Activated T-helper 1 cell treated with anti-CD3 and anti-CD28 coated beads, Interleukin-12 subunit alpha, Interleukin-12 subunit beta, Interleukin-2, Interleukin-4 antibody, amounts not matched to agents 30 ng/mL and 10 ng/mL and 1 ng/mL, durations not matched to agents 14 hours and 24 hours and 36 hours (primary cell): ENCODE measurements around the gene ISCA2. TPM values are rescaled to one million over a fixed set of nuclear protein-coding genes. Genes with fewer than 3 reads are reported as not detected.
"Not testable (repeated sequence)": the region's sequence is repeated elsewhere in the genome, so short reads cannot be mapped to it uniquely, and the experiment has no call there.

ENCODE experiments used
- DNase-seq: peaks from one replicate; pipeline ENCODE4 v3.0.0; 2021; ENCODE audit warnings: low spot score
- H3K27ac Mint-ChIP-seq: one replicate; pipeline ENCODE4 v1.8.0; 2021; ENCODE audit warnings: mild to moderate bottlenecking, mixed read lengths
- H3K27me3 Mint-ChIP-seq: one replicate; pipeline ENCODE4 v1.8.0; 2022; ENCODE audit warnings: mild to moderate bottlenecking, moderate library complexity, mixed read lengths; ENCODE audit not compliant: insufficient read depth
- H3K36me3 Mint-ChIP-seq: one replicate; pipeline ENCODE4 v1.8.0; 2021; ENCODE audit warnings: low read depth, mixed read lengths
- H3K4me1 Mint-ChIP-seq: one replicate; pipeline ENCODE4 v1.8.0; 2021; ENCODE audit warnings: low read depth, mixed read lengths
- H3K4me3 Mint-ChIP-seq: one replicate; pipeline ENCODE4 v1.8.0; 2021; ENCODE audit warnings: mild to moderate bottlenecking, moderate library complexity, mixed read lengths
- H3K9me3 Mint-ChIP-seq: one replicate; pipeline ENCODE4 v1.8.0; 2021; ENCODE audit warnings: mixed read lengths
- intact Hi-C: fragments of 100-400 bp; cut with micrococcal nuclease; formaldehyde crosslinking; loops from one replicate; pipeline ENCODE4 v1.15.1; 2024
- total RNA-seq: library from RNA; stranded (reverse); gene quantifications from 2 replicates; pipeline ENCODE4 v1.2.3, GENCODE V29; 2022

The ISCA2 gene, protein sequence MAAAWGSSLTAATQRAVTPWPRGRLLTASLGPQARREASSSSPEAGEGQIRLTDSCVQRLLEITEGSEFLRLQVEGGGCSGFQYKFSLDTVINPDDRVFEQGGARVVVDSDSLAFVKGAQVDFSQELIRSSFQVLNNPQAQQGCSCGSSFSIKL
- 18.8 and 20.2 TPM in 2 replicates for total RNA-seq

DNA sequence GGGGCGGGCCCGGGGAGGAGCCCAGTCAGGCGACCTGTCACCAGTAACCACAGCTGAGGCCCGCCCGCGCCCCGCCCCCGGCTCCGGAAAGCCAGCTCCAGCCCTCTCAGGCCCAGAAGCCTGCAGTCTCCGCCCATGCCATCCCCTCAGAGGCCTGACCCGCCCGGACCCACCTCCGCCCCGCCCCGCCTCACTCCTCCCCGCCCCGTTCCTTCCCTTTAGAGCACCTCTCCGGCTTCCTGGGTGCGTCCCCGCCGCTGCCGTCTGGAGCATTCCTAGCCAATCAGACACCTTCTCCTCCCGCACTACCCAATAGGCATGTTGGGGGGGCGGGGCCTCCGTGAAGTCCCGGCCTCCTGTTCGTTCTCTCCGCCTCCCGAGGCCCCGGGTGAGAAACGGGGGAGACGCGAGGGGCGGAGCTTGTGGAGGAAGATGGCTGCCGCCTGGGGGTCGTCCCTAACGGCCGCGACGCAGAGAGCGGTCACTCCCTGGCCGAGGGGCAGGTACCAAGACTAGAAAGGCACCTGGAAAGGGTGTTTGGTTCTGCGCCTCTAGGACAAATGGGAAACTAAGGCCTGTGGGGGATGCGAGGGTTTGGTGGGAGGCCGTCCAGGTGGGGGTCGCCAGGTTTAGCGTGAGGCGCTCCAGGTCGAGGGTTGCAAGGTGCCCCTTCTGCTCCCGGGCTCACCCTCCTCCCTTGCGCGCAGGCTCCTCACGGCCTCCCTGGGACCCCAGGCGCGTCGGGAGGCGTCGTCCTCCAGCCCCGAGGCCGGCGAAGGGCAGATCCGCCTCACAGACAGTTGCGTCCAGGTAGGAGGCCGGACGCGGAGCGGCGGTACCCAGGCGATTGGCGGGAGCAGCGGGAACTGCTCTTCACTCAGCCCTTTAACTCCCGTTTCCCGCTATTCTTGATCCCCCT lies at the start of gene ISCA2:
TSS of gene ISCA2 (plus strand) at position 423 of the 919 bp plus-strand sequence. CDS start at position 433, 10 bp downstream.
- no peaks in the 10 kb centered on the region for H3K27me3 Mint-ChIP-seq

DNA sequence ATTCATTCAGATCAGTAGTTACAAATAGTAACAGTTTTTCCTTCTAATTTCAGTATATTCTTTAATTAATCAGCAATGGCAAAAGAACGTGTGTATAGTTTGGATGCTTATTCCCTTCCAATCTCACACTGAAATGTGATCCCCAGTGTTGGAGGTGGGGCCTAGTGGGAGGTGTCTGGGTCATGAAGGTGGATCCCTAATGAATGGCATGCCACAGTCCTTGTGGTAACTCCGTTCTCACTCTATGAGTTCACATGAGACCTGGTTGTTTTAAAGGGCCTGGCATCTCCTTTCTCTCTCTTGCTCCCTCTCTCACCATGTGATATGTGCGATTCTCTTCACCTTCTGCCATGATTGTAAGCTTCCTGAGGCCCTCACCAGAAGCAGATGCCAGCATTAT lies 48.7 kb upstream of the ISCA2 start:
- peaks cover 30% of the 10 kb centered on the region for H3K27me3 Mint-ChIP-seq
- H3K36me3 Mint-ChIP-seq: no peaks in the 10 kb centered on the region
- no peaks in the 10 kb centered on the region for H3K9me3 Mint-ChIP-seq
- H3K4me3 Mint-ChIP-seq: no peak overlapping the region
- no peak for DNase-seq
- H3K27ac Mint-ChIP-seq: no peak overlapping the region
- no peaks in the 10 kb centered on the region for H3K4me1 Mint-ChIP-seq
- intact Hi-C loops: no loop called here

More for the DNA sequence above, at the start of gene ISCA2:
- Mint-ChIP-seq H3K9me3 (no peaks in the 10 kb centered on the region), H3K27ac (peak within 1 kb of the TSS; percentile 87), H3K4me3 (no peak within 1 kb of the TSS), H3K36me3 (no peaks in the 10 kb centered on the region), H3K4me1 (peaks cover 24% of the 10 kb centered on the region)
- DNase-seq: peak; percentile 99
- intact Hi-C loops: loop anchor here (1.0 to 5.0 kb wide), 12 partner anchors 86 to 1356 kb away; partner anchors contain the start of genes ABCD4, ALDH6A1, AREL1 and EIF2B2

DNA sequence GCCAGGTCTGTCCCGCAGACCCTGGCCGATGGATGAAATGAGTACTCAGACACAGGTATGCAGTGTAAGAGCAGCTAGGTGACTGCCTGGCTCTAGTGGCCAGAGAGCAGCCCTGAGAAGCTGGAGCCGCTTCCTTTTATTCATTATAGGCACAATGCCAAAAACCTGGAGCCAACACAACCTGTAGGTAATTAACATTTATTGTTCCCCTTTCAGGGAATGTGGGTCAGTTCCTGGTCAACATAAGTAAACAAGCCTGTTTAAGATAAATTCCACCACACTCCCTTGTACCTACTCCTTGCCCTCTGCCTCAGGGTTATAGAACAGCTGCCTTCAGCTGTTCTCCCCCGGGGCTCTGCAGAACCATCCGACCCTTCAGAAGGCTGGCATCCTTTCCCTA lies 39.2 kb upstream of the ISCA2 start:
- intact Hi-C loops, H3K4me1 Mint-ChIP-seq, H3K9me3 Mint-ChIP-seq, H3K27ac Mint-ChIP-seq, H3K4me3 Mint-ChIP-seq, DNase-seq, H3K36me3 Mint-ChIP-seq: not testable (repeated sequence)
- peaks cover 25% of the 10 kb centered on the region for H3K27me3 Mint-ChIP-seq

DNA sequence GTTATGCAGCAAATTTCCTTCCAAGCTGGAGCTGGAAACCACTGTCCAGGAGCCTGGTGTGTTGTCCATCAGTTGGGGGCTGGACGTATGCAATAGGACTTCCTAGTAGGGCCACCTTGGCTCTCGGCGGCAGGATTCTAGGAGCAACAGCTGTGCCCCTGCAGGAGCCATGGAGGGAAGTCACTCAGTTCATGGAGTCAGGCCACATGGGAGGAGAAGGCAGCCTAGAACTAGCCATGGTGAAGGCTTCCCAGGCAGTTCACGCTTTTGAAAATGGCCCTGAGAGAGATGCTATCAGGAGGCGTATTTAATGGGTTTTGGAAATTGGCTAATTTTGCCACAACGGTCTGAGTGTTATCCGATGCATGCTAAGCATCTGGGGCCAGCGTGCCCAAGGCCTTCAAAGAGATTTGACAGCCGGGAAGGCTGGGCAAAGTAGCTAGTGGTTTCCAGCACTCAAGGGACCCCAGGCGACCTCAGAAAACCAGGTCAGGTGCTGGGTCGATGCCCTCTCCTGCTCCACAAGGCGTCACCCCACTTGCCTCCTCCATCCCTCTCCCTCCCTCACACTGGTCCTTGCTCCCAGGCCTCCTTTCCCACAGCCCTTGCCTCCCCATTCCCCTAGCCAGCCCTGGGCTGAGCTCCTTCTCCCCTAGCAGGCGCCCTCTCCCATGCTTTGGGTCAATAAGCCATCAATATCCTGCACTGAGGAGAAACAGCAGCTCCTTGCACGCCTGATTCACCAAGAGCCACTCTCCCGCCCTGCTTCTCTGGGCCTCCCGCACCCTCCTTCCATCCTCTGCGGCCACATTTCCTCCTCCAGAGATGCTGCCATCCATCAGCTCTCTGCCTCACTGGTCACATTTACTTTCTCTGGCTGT lies 36.6 kb upstream of the ISCA2 start:
- intact Hi-C loops: no loop called here
- H3K36me3 Mint-ChIP-seq: no peaks in the 10 kb centered on the region
- H3K27me3 Mint-ChIP-seq: peaks cover 7% of the 10 kb centered on the region
- H3K4me3 Mint-ChIP-seq: no peak overlapping the region
- no peaks in the 10 kb centered on the region for H3K4me1 Mint-ChIP-seq
- no peak overlapping the region for H3K27ac Mint-ChIP-seq
- no peaks in the 10 kb centered on the region for H3K9me3 Mint-ChIP-seq
- no peak for DNase-seq

DNA sequence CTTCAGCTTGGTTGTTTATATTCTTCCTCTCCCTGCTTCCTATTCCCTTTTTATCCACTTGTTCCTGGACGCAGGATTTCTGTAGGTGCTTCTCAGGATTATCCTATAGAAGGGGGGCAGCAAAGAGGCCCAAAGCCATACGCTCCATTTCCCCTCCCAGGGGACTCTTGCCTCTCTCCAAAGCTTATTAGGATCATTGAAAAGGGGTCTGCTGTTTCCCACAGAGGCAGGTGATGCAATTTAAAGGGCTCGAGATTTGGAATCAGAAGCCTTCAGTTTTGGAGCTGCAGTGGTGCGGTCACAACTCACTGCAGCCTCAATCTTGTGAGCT lies 36.0 kb upstream of the ISCA2 start:
- Mint-ChIP-seq H3K27ac (no peak overlapping the region), H3K36me3 (no peaks in the 10 kb centered on the region), H3K27me3 (peaks cover 7% of the 10 kb centered on the region), H3K9me3 (no peaks in the 10 kb centered on the region), H3K4me1 (no peaks in the 10 kb centered on the region), H3K4me3 (no peak overlapping the region)
- no peak for DNase-seq
- intact Hi-C loops: no loop called here

DNA sequence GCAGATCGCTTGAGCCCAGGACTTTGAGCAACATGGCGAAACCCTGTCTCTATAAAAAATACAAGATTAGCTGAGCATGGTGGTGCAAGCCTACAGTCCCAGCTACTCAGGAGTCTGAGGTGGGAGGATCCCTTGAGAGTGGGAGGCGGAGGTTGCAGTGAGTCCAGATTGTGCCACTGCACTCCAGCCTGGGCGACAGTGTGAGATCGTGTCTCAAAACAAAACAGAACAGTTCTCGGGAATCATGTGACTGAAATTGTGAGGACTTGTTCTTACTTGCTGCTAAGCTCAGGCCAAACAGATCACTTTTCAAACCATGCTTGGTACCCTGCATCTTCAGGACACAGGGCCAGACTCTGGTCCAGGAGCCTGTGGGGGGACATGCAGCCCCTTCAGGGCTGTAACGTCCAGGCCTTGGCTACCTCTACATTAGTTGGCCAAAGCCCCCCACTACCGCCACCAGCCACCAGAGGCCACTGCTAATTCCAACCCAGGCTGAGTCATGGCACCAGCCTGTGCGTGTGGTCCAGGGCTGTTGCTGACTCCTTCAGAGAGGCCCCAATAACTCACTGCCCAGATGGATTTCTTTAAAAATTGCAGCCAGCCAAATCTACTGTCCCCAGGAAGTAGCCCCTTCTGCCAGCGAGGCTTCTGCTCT lies 34.1 kb upstream of the ISCA2 start:
- no peaks in the 10 kb centered on the region for H3K36me3 Mint-ChIP-seq
- no peaks in the 10 kb centered on the region for H3K9me3 Mint-ChIP-seq
- no peak overlapping the region for H3K27ac Mint-ChIP-seq
- intact Hi-C loops: no loop called here
- H3K4me1 Mint-ChIP-seq: no peaks in the 10 kb centered on the region
- H3K27me3 Mint-ChIP-seq: no peaks in the 10 kb centered on the region
- DNase-seq: no peak
- no peak overlapping the region for H3K4me3 Mint-ChIP-seq

DNA sequence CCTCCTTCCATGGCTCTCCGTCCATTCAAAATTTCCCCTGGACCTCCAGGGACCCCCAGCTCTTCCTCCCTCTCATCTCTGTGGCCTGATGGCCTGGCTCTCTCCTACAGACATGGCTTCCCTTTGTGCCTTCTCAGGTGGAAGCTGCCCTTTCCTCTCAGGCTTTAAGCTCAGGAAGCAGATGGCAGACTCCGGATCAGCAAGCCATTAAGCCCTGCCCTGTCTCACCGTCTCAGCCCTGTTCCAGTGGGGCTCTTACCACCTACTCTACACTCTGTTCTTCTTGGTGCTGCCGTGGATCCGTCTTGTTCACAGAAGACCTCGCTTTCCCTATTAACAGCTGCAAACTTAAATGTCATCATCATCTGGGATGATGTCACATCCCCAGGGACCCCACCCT lies 33.6 kb upstream of the ISCA2 start:
- intact Hi-C loops: no loop called here
- no peak overlapping the region for H3K27ac Mint-ChIP-seq
- H3K9me3 Mint-ChIP-seq: no peaks in the 10 kb centered on the region

DNA sequence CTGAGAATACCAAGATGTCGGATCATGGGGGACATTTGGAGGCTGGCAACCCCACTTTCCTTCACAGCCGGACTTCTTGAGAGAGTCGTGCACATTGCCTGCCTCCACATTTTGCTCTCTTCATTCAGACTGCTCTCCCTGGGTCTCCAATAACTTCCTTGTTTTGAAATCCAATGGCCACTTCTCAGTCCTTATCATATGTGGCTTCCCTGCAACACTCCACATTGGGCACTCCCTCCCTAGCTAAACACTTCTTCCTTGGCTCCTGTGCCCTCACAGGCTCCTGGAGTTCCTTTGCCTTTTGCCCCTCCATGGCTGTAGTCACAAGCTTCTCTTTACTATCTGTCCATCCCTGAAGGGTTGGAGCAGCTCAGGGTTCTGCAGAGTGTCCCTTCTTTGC lies 30.6 kb upstream of the ISCA2 start:
- no peaks in the 10 kb centered on the region for H3K36me3 Mint-ChIP-seq
- H3K27ac Mint-ChIP-seq: no peak overlapping the region
- H3K4me3 Mint-ChIP-seq: no peak overlapping the region
- H3K27me3 Mint-ChIP-seq: peaks cover 7% of the 10 kb centered on the region
- DNase-seq: no peak
- intact Hi-C loops: no loop called here
- H3K4me1 Mint-ChIP-seq: no peaks in the 10 kb centered on the region
- H3K9me3 Mint-ChIP-seq: no peaks in the 10 kb centered on the region

More for the DNA sequence above, 33.6 kb upstream of the ISCA2 start:
- H3K36me3 Mint-ChIP-seq: no peaks in the 10 kb centered on the region
- H3K4me1 Mint-ChIP-seq: no peaks in the 10 kb centered on the region
- H3K27me3 Mint-ChIP-seq: peaks cover 1% of the 10 kb centered on the region
- no peak overlapping the region for H3K4me3 Mint-ChIP-seq
- no peak for DNase-seq

DNA sequence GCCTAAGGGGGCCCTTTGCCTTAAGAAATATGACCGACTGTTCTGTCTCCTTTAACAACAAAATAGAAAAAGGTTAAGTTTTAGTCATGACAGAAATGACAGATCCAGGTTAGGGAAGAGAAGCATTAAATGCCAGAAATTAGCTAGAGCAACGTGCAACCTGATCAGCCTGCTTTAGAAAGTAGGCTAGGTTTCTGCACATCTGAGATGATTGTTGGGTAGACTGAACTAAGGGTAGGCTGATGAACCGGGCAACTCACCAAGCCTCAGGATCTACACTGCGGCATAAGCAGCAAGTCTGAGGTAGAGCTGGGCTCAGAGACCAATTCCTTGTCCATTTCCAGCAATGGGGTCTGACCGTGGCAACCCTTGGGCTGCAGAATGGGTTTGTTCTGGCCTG lies 29.9 kb upstream of the ISCA2 start:
- no peak overlapping the region for H3K27ac Mint-ChIP-seq
- DNase-seq: no peak
- H3K4me3 Mint-ChIP-seq: no peak overlapping the region
- H3K36me3 Mint-ChIP-seq: no peaks in the 10 kb centered on the region
- intact Hi-C loops: no loop called here
- H3K9me3 Mint-ChIP-seq: no peaks in the 10 kb centered on the region
- peaks cover 7% of the 10 kb centered on the region for H3K27me3 Mint-ChIP-seq
- no peaks in the 10 kb centered on the region for H3K4me1 Mint-ChIP-seq

DNA sequence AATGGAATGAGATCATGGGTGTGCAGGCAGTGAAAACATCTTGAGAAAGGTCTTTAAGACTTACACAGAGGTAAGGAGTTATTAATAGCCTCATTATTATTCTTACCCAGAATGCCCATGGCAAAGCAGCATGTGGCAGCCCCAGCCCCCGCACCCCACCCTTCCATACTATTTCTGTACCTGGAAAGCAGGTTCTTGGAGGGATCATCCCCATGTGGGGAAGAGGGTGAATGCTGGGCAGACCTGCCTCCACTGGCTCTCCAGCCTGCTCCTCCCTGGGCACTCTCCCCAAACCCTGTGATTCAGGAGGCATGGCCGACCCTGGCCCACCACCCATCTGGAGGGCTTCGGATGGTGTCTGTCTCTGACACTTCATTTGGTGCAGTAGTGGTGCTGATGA lies 28.8 kb upstream of the ISCA2 start:
- no peak overlapping the region for H3K4me3 Mint-ChIP-seq
- peaks cover 7% of the 10 kb centered on the region for H3K27me3 Mint-ChIP-seq
- no peaks in the 10 kb centered on the region for H3K9me3 Mint-ChIP-seq
- DNase-seq: no peak
- no peaks in the 10 kb centered on the region for H3K4me1 Mint-ChIP-seq
- intact Hi-C loops: no loop called here
- H3K27ac Mint-ChIP-seq: no peak overlapping the region
- H3K36me3 Mint-ChIP-seq: no peaks in the 10 kb centered on the region

DNA sequence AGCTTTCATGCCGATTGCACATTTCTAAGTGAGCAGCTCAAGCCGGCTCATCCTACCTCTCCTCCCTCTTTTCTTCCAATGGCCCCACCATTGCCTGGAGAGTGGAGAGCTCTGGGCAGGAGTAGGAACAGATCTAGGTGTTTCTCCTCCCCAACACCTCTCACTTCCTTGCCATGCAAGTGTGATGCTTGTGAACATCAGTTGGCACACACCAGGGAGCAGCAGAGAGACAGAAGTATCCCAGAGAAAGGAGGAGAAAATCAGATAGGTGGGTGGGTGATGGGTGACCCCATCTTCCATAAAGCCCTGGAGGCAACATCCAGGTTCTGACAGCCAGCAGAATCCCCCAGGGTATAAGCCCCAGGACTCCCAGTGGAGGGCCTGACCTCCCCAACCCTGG lies 28.2 kb upstream of the ISCA2 start:
- Mint-ChIP-seq H3K9me3 (no peaks in the 10 kb centered on the region), H3K27me3 (peaks cover 7% of the 10 kb centered on the region), H3K4me1 (no peaks in the 10 kb centered on the region), H3K27ac (no peak overlapping the region), H3K4me3 (no peak overlapping the region), H3K36me3 (no peaks in the 10 kb centered on the region)
- no peak for DNase-seq
- intact Hi-C loops: no loop called here

DNA sequence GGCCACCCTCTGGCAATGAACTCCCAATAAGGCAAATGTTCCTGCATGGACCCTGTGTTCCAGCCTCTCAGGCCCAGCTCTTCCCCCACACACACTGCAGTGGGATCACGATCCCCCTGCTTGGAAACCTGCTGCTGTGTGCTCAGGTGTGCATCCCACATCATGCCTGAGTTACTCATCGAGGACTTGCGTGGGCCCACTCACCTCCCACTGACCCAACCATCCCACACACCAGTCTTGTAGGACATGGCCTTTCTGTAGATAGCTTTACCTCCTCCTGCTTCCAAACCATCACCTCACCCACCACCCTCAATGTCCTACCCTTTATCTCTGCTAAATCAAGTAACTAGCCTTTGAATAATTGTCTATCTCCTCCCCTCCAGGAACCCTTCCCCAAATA lies 25.1 kb upstream of the ISCA2 start:
- no peak for DNase-seq
- Mint-ChIP-seq H3K4me1 (no peaks in the 10 kb centered on the region), H3K4me3 (no peak overlapping the region), H3K27me3 (peaks cover 7% of the 10 kb centered on the region), H3K27ac (no peak overlapping the region), H3K9me3 (no peaks in the 10 kb centered on the region), H3K36me3 (no peaks in the 10 kb centered on the region)
- intact Hi-C loops: no loop called here
